OCI-LY1 (cell line): ENCODE results near the gene CYTH3.

ENCODE experiments used
- H2AFZ ChIP-seq: fragments of 200-600 bp; sonication (generic), shearing (Covaris generic); 2 replicates; pipeline ENCODE4 v1.6.0; 2014; ENCODE audit warnings: antibody characterized with exemption, mild to moderate bottlenecking, low read length
- H3F3A ChIP-seq: fragments of 200-600 bp; sonication (generic), shearing (Covaris generic); 2 replicates; pipeline ENCODE4 v1.6.0; 2014; ENCODE audit warnings: mild to moderate bottlenecking, antibody characterized with exemption, low read length, moderate library complexity; ENCODE audit not compliant: insufficient read depth
- H3K27ac ChIP-seq: fragments of 200-600 bp; sonication (generic); 2 replicates; pipeline ENCODE4 v1.5.1; 2014; ENCODE audit warnings: low read length, mixed run types, mild to moderate bottlenecking, low read depth; ENCODE audit not compliant: poor library complexity, severe bottlenecking
- H3K27me3 ChIP-seq: fragments of 200-600 bp; sonication (generic); 2 replicates; pipeline ENCODE4 v1.6.0; 2014; ENCODE audit warnings: antibody characterized with exemption, mild to moderate bottlenecking, low read length, moderate library complexity; ENCODE audit not compliant: insufficient read depth
- H3K36me3 ChIP-seq: fragments of 200-600 bp; sonication (generic); 2 replicates; pipeline ENCODE4 v1.6.1; 2014; ENCODE audit warnings: mild to moderate bottlenecking, antibody characterized with exemption, low read length, moderate library complexity, mixed read lengths; ENCODE audit not compliant: insufficient read depth
- H3K4me1 ChIP-seq: fragments of 200-600 bp; sonication (generic); 2 replicates; pipeline ENCODE4 v1.5.1; 2014; ENCODE audit warnings: mild to moderate bottlenecking, low read length, moderate library complexity; ENCODE audit not compliant: insufficient read depth, severe bottlenecking
- H3K4me2 ChIP-seq: fragments of 200-600 bp; sonication (generic), shearing (Covaris generic); 2 replicates; pipeline ENCODE4 v1.6.1; 2014; ENCODE audit warnings: low read length
- H3K4me3 ChIP-seq: fragments of 200-600 bp; sonication (generic); 2 replicates; pipeline ENCODE4 v1.5.1; 2014; ENCODE audit warnings: low read length, low read depth, mild to moderate bottlenecking, mixed read lengths; ENCODE audit not compliant: poor library complexity, severe bottlenecking
- H3K79me2 ChIP-seq: fragments of 200-600 bp; shearing (Covaris generic); 2 replicates; pipeline ENCODE4 v1.6.1; 2016; ENCODE audit warnings: mixed run types, low read length, mixed read lengths; ENCODE audit not compliant: insufficient read depth
- H3K9ac ChIP-seq: fragments of 200-600 bp; sonication (generic), shearing (Covaris generic); 2 replicates; pipeline ENCODE4 v1.6.1; 2014; ENCODE audit warnings: mild to moderate bottlenecking, low read length, mixed read lengths
- H3K9me2 ChIP-seq: fragments of 200-600 bp; sonication (generic), shearing (Covaris generic); 2 replicates; pipeline ENCODE4 v1.6.1; 2014; ENCODE audit warnings: low read depth, mild to moderate bottlenecking, low read length, mixed read lengths
- H3K9me3 ChIP-seq: fragments of 200-600 bp; shearing (Covaris generic); 2 replicates; pipeline ENCODE4 v1.6.1; 2014; ENCODE audit warnings: low read length, mixed read lengths
- H4K20me1 ChIP-seq: fragments of 200-600 bp; sonication (generic), shearing (Covaris generic); 2 replicates; pipeline ENCODE4 v1.6.0; 2016; ENCODE audit warnings: mild to moderate bottlenecking, low read length; ENCODE audit not compliant: insufficient read depth
- EZH2 ChIP-seq: fragments of 200-600 bp; sonication (generic), shearing (Covaris generic); IDR thresholded peaks from 2 replicates; pipeline ENCODE4 v1.8.0; 2017; ENCODE audit warnings: borderline replicate concordance, mixed run types, mild to moderate bottlenecking, antibody characterized with exemption, low read length, moderate library complexity, mixed read lengths
- TF ChIP-seq, protein P1 (sequence below): fragments of 200-600 bp; sonication (generic), shearing (Covaris generic); IDR thresholded peaks from 2 replicates; pipeline ENCODE4 v1.5.1; 2017; ENCODE audit warnings: mild to moderate bottlenecking, antibody characterized with exemption, low read length, moderate library complexity, mixed read lengths

The CYTH3 gene

DNA sequence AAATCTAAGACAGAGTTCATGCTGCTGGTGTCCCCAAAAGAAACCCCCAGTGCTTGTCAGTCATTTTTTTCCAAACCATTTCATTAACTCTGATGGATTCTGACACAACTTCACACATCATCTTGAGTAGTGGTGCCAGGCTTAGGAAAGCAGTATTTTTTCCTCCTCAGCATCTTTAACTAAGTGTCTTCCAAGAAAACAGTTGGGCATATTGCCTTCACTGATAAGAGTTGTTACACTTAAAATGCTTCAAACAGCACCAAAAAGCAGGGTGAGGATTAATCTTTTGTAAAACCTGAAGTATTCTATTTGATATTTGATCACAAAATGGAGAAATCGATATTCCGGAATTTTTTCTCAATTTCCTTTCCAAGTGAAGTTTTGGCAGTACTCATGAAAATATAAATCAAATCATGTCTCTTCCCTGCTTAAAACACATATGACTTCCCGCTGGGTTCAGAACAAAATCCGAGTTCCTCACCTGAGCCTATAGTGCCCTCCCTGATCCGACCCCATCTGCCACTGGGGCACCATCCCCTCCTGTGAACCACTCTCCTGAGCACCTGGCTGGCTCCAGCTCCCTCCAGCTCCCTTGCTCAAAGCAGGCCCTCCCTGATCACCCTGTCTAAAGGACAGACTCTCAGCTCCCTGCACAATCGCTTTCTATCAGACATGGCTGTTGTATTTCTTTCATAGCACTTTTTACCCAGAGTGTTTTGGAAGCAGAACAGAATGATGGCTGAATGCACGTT is 61.6 kb downstream of the CYTH3 start:
- Histone ChIP-seq H3K4me2 (no peak overlapping the region), H2AFZ (no peak overlapping the region), H4K20me1 (no peaks in the 10 kb centered on the region), H3K4me3 (no peak overlapping the region), H3K36me3 (no peaks in the 10 kb centered on the region), H3K9me2 (no peaks in the 10 kb centered on the region), H3K27me3 (no peaks in the 10 kb centered on the region), H3K79me2 (no peaks in the 10 kb centered on the region), H3F3A (no peaks in the 10 kb centered on the region), H3K9me3 (no peaks in the 10 kb centered on the region), H3K9ac (no peak overlapping the region), H3K27ac (no peak overlapping the region), H3K4me1 (no peaks in the 10 kb centered on the region)
- no peak for TF ChIP-seq EZH2
- TF ChIP-seq, protein P1, sequence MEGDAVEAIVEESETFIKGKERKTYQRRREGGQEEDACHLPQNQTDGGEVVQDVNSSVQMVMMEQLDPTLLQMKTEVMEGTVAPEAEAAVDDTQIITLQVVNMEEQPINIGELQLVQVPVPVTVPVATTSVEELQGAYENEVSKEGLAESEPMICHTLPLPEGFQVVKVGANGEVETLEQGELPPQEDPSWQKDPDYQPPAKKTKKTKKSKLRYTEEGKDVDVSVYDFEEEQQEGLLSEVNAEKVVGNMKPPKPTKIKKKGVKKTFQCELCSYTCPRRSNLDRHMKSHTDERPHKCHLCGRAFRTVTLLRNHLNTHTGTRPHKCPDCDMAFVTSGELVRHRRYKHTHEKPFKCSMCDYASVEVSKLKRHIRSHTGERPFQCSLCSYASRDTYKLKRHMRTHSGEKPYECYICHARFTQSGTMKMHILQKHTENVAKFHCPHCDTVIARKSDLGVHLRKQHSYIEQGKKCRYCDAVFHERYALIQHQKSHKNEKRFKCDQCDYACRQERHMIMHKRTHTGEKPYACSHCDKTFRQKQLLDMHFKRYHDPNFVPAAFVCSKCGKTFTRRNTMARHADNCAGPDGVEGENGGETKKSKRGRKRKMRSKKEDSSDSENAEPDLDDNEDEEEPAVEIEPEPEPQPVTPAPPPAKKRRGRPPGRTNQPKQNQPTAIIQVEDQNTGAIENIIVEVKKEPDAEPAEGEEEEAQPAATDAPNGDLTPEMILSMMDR = no peak

DNA sequence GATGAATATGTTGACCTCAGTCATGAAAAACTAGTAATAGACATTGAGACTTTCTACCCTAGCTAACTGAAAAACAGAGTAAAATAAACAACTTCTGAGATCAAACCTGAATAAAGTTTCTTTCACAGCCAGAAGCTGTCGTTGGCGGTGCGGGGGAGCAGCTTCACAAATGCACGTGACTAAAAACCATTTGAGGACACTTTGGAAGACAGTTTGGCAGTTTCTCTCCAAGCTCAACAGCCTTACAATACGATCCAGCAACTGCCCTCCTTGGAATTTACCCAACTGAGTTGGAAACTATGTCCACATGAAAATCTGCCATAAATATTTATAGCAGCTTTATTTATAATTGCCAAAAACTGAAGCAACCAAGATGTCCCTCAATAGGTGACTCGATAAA is 63.1 kb downstream of the CYTH3 start:
- Histone ChIP-seq H3K27ac (no peak overlapping the region), H3K4me1 (no peaks in the 10 kb centered on the region), H3F3A (no peaks in the 10 kb centered on the region), H3K36me3 (no peaks in the 10 kb centered on the region), H3K79me2 (no peaks in the 10 kb centered on the region), H2AFZ (no peak overlapping the region), H3K9ac (no peak overlapping the region), H3K9me3 (no peaks in the 10 kb centered on the region), H3K9me2 (no peaks in the 10 kb centered on the region), H3K4me3 (no peak overlapping the region), H3K4me2 (no peak overlapping the region), H3K27me3 (no peaks in the 10 kb centered on the region), H4K20me1 (no peaks in the 10 kb centered on the region)
- TF ChIP-seq EZH2 = no peak

DNA sequence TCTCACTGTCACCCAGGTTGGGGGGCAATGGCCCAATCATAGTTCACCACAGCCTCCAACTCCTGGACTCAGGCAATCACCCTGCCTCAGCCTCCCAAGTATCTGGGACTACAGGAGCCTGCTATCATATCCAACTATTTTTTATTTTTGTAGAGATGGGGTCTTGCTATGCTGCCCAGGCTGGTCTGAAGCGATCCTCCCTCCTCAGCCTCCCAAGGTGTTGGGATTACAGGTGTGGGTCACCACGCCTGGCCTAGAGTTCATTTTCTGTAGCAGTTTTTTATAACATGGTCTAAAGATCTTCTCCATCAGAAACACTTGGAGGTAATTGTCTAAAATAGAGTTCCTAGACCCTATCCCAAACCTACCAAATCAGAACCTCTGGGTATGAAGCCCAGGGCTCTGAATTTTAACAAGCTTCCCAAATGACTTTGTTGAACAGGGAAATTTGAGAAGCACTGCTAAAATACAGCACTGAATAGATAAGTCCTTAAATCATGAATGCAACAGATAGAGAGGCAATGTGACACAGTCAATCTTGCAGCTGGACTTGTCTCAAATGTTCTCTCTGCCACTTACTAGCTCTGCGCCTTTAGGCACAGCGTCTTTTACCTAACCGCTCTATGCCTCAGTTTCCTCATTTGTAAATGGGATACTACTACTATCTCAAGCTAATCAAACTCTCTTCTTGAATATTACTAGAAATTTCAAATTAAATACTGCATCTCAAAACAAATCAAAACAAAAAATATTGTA is 63.7 kb downstream of the CYTH3 start:
- no peaks in the 10 kb centered on the region for H4K20me1 ChIP-seq
- H3K79me2 ChIP-seq = no peaks in the 10 kb centered on the region

More for the DNA sequence above, 63.7 kb downstream of the CYTH3 start:
- no peak overlapping the region for H3K4me3 ChIP-seq
- no peaks in the 10 kb centered on the region for H3K4me1 ChIP-seq
- TF ChIP-seq, protein P1 = no peak
- no peak for TF ChIP-seq EZH2
- H3K9me2 ChIP-seq = no peaks in the 10 kb centered on the region
- no peaks in the 10 kb centered on the region for H3K9me3 ChIP-seq
- no peak overlapping the region for H3K27ac ChIP-seq
- no peak overlapping the region for H3K4me2 ChIP-seq
- no peaks in the 10 kb centered on the region for H3F3A ChIP-seq
- H3K36me3 ChIP-seq = no peaks in the 10 kb centered on the region
- H3K27me3 ChIP-seq = no peaks in the 10 kb centered on the region
- H3K9ac ChIP-seq = no peak overlapping the region
- H2AFZ ChIP-seq = no peak overlapping the region
